K562 (cell line): ENCODE data around the gene FITM1. TPM values are rescaled to one million over a fixed set of nuclear protein-coding genes. Genes with fewer than 3 reads are reported as not detected.

ENCODE experiments used
- ARID3A ChIP-seq: IDR thresholded peaks from 2 replicates; pipeline ENCODE4 v1.6.1; 2012; ENCODE audit warnings: low read depth, low read length, improper control_type of control experiment, borderline replicate concordance
- BRF2 ChIP-seq: IDR thresholded peaks from 3 replicates; pipeline ENCODE4 v1.6.1; 2011; ENCODE audit warnings: borderline replicate concordance, mild to moderate bottlenecking; ENCODE audit not compliant: insufficient read length, insufficient read depth
- CEBPZ ChIP-seq: fragments of 150-350 bp; IDR thresholded peaks from 2 replicates; pipeline ENCODE4 v1.6.1; 2014; ENCODE audit warnings: low read depth, mild to moderate bottlenecking, low read length, borderline replicate concordance
- CHD2 ChIP-seq: IDR thresholded peaks from 2 replicates; pipeline ENCODE4 v1.6.1; 2011; ENCODE audit warnings: low read depth, low read length
- ELF1 ChIP-seq: fragments of 200-800 bp; sonication (Bioruptor generic); IDR thresholded peaks from 2 replicates; pipeline ENCODE4 v1.6.1; 2016; ENCODE audit warnings: missing genetic modification characterization, missing compliant biosample characterization
- EWSR1 ChIP-seq: fragments of 450-650 bp; IDR thresholded peaks from 2 replicates; pipeline ENCODE4 v1.6.1; 2018; ENCODE audit warnings: borderline replicate concordance, mild to moderate bottlenecking, low read depth, moderate library complexity; ENCODE audit not compliant: partially characterized antibody
- FOS ChIP-seq: IDR thresholded peaks from 3 replicates; pipeline ENCODE4 v1.6.1; 2011; ENCODE audit not compliant: insufficient read length; ENCODE audit errors: extremely low read depth
- NONO ChIP-seq, 2 experiments: fragments of 200-400 bp in 1 of 2; fragments of 450-650 bp in 1 of 2; formaldehyde crosslinking in 1 of 2; IDR thresholded peaks; 2 replicates each; pipeline ENCODE4 v1.6.1; 2017; ENCODE audit warnings: low read depth in 2 of 2, mild to moderate bottlenecking in 2 of 2, moderate library complexity in 2 of 2, low read length in 1 of 2
- PURB ChIP-seq: sonication (generic); formaldehyde crosslinking; IDR thresholded peaks from 2 replicates; pipeline ENCODE4 v1.9.0; 2021; ENCODE audit warnings: low read depth, mild to moderate bottlenecking, missing genetic modification reagents
- RCOR1 ChIP-seq, 2 experiments: IDR thresholded peaks; 2 replicates each; pipeline ENCODE4 v1.6.1; 2012; ENCODE audit warnings: low read depth in 2 of 2, low read length in 2 of 2, borderline replicate concordance in 1 of 2, improper control_type of control experiment in 1 of 2
- SRSF7 ChIP-seq: fragments of 200-400 bp; formaldehyde crosslinking; optimal IDR thresholded peaks from 2 replicates; pipeline ENCODE3; 2017; ENCODE audit warnings: mild to moderate bottlenecking, low read depth, low read length
- ZFPM2 ChIP-seq: fragments of 250-450 bp; sonication (Bioruptor Pico); IDR thresholded peaks from 2 replicates; pipeline ENCODE4 v1.5.1; 2022; ENCODE audit warnings: mild to moderate bottlenecking
- ZNF609 ChIP-seq: sonication (generic); formaldehyde crosslinking; IDR thresholded peaks from 2 replicates; pipeline ENCODE4 v1.8.1; 2023; ENCODE audit warnings: missing genetic modification reagents, mild to moderate bottlenecking, borderline replicate concordance
- polyA plus RNA-seq, 8 experiments: library from polyadenylated mRNA; depleted of rRNA in 4 of 8; stranded (reverse) in 5 of 8; unstranded in 3 of 8; fragments of >200 nt; fragmentation: Nextera tagmentation in 2 of 8; fragmentation: Illumina TruSeq in 1 of 8; extraction: Ambion mirVana in 2 of 8; extraction: Trizol in 1 of 8; gene quantifications; 2 replicates each; pipeline versions ENCODE4 v1.2.1 to v1.2.3, GENCODE V29; 2011 to 2014; ENCODE audit warnings: inconsistent platforms in 1 of 8, missing spikeins in 1 of 8
- total RNA-seq, 7 experiments: library from RNA; depleted of rRNA in 6 of 7; stranded (reverse); fragments of >200 nt in 6 of 7; fragmentation: Illumina TruSeq in 2 of 7; extraction: Trizol in 2 of 7; gene quantifications; 2 replicates each; pipeline versions ENCODE4 v1.2.1 to v1.2.3, GENCODE V29; 2011 to 2021; ENCODE audit warnings: low replicate concordance in 1 of 7

Gene FITM1
- total and polyA plus RNA-seq, 9 of the 15 experiments (the other 6 are each of a cell fraction or from before 2014, with no cell fraction given), result 0.09 to 0.20 TPM; not detected in 7

- TF ChIP-seq ARID3A (no peak), BRF2 (no peak), CHD2 (no peak), ELF1 (tag) (no peak), PURB (CRISPR knock-in tag) (no peak), ZFPM2 (CRISPR knock-in tag) (no peak), EWSR1 (no peak), NONO (IDR thresholded peaks at IDR 0.05; ENCODE audit: low read depth in 2 of 2, low read length in 1 of 2) (peak in 1 of 2 experiments; percentile 39; a peak in 1 of 4 replicates), CEBPZ (no peak), ZNF609 (no peak), RCOR1 (IDR thresholded peaks at IDR 0.05; ENCODE audit: borderline replicate concordance in 1 of 2, low read depth in 2 of 2, low read length in 2 of 2) (0 out of 4 replicates have a peak, but pooled peaks of 1 of the 2 experiments have one; percentile 4), SRSF7 (no peak), FOS (no peak)
Measured at GRCh38 chr14:24080888-24081738, 49.3 kb upstream of the FITM1 start (continued).
